Measurements from ENCODE around the gene RCAN1.
A peak's percentile ranks its signal among the peaks of the same experiment; 100 is the strongest.
"Not testable (repeated sequence)": the region's sequence is repeated elsewhere in the genome, so short reads cannot be mapped to it uniquely, and the experiment has no call there.

Gene RCAN1

DNA sequence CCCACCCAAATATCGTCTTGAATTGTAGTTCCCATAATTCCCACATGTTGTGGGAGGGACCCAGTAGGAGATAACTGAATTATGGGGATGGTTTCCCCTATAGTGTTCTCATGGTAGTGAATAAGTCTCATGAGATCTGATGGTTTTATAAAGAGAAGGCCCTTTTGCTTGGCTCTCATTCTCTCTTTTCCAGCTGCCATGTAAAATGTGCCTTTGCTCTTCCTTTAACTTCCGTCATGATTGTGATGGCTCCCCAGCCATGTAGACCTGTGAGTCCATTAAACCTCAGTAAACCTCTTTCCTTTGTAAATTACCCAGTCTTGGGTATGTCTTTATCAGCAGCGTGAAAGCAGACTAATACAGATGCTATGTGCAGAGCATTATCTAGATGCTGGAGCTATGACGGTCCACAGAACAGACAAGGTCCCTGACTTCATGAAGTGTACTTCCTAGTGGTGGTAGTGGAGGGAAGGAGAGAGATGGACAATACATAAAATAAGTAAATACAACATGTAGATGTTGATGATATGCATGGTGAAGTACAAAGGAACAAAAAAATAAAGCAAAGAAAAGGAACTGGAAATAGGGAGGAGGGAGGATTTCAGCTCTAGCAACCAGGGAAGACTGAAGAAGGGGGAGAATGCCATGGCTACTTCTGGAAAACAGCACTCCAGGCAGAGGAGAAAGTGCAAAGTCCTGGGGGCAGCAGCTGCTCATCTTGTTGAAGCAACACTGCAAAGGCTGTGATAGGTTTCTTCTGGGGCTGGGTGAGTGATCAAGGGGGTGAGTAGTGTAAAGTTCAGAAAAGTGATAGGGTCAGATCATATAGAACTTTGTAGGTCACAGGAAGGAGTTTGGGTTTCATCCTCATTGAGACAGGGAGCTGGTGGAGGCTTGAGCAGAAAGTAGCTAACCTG lies 6.8 kb upstream of the RCAN1 start:
- DNase-seq (ENCODE audit: low read depth in 1 of 2, low spot score in 1 of 2): no peak

DNA sequence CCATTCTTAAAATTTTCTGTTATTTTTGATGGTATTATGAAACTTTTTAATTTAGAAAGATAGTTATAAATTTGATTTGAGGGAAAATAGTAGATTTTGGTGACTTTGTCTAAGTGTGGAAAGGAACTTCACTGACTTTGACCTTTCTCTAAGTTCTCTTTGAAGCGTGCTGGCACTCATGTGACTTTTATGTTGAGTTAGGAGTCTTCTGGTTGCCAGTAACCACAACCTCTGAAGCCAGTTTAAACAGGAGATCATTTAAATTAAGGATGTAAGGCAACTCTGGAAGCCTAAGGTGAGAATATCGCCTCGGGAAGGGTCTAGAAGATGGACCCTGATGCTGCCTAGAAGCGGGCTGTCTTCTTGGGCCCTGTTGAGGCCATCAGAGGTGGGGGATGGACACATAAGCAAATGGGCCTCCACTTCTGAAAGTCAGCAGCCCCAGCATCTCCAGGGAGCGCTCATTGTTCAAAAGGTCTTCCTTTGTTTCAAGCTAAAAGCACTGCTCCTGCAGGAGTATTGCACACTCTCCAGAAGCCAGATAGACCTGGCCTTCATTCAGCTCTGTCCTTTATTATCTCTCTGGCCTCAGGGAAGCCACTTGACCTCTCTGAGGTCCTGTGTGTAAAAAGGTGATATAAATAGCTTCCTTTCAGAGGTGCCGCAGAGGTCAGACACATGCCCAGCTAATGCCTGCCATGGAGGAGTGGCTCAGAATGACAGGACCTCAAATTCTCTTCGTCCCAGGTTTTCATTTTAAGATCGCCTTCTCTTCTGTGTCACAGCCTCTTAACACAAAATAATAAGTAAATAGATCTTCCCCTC lies 5.1 kb upstream of the RCAN1 start:
- DNase-seq (ENCODE audit: low read depth in 1 of 2, low spot score in 1 of 2): no peak

DNA sequence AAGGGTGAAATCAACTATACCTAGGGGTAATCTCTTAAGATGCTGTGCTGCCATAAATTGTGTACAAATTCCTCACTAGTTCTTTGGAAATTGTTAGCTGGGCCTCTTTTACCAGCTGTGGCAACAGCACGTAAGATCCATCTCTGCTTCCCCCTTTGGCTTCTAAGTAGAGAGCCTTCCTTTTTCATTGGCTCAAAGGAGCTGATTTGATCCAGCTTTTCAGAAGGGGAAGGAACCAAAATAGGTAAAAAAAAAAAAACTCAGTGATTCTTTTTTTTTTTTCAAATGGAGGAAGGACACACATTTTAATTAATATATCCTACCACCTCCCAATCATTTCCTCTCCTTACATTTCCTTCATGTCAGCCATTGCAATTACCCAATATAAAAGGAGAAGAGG lies 4.0 kb upstream of the RCAN1 start:
- no peak for DNase-seq (ENCODE audit: low read depth in 1 of 2, low spot score in 1 of 2)

DNA sequence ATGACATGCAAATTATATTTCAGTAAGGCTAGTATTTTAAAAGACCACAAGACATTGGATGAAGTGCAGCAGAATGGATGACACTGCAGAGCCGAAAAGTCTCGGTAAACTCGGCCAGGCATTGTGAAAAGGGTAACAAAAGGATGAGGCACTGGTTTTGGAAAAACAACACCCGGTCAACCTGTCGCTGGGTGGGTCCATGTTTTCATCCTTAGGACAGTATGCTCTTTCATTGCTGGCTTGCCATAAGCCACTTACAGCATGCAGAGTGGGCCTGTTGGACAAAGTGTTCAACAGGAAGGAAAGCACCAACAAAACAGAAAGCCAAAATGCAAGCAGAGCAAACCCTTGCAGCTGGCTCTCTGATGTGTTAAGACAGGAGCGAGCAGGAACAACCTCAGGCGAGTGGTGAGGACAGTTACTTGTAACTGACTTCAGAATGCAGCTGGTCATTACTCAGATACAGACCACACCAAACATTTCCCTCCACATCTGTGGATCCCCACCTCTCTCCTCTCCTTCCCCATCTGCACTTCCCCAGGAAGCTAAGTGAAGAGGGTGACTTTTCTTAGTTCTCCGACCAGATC lies 2.9 kb upstream of the RCAN1 start:
- DNase-seq (ENCODE audit: low read depth in 1 of 2, low spot score in 1 of 2): no peak

DNA sequence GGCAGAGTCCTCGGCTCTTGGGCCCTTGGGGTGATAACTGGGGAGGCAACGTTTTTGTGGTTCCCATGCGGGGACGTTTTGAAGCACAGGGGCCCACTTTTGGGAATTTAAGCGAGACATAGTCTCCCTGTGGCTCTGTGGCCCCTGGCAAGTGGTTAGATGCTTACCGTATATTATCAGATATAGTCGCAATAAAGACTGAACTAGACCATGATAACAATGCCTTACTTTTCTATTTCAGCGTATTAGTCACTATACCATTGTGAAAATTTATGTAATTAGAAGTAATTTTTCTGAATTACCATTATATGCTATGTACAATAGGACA lies 538 bp upstream of the RCAN1 start:
- DNase-seq (ENCODE audit: low read depth in 1 of 2, low spot score in 1 of 2): no peak

DNA sequence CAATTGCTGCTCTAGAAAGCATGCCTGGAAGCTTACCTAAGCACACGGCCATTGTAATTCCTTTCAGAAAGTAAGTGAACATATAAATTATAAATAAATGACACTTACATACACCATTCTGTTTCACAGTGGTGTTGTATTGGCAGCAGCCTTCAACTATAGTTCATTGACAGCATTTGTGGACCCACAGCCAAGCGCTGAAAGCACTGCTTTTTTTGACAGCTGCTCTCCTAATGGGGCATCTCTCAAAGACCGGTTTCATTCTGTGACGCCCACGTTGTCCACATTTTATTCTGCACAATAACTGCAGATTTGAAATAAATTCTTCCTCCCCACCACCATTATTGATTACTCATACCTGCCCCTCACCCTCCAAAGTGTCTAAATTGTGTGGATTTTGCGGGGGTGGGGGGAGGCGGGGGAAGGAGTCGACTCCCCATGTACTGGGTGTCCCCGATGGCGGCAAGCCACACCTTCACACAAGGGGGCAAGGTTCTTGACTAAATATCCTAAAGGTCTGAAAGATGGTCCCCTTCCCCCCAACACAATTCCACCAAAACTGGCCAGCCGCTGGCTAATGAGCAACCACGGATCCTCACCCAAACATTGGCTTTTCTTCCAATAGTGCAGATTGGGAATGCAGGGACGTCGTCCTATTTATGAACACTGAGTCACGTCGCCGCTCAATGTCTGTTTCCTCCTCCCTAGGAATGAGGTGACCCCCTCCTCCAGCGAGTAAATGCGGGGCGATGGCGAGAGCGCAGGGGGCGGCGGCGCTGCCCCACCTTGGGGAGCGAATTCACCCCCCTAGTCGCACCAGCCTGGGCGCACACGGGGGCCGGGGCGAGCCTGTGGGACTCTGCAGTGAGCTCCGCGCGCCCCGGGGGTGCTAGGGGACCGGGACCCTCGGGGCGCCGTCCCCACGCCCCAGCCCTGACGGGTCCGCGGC lies 960 bp downstream of the RCAN1 start:
- DNase-seq (ENCODE audit: low read depth in 1 of 2, low spot score in 1 of 2): no peak

DNA sequence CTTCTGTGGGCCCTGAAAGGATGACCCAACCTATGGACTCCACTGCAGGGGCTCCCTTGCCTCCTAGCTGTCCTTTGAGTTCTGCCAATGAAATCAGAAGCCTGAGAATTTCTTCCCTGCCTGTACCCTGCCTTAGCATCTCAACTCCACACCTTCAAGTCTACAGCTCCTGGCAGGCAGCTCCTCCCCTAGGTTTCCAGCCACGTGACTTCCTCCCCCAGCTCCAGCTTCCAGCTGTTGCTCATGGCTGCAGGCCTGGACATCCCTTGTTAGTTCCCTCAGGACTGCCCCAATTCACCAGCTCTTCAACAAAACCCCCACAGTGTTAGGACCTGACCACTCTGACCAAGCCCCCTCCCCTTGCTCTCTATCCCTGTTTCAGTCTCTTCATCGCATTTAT lies 2.4 kb downstream of the RCAN1 start:
- DNase-seq (ENCODE audit: low read depth in 1 of 2, low spot score in 1 of 2): no peak

DNA sequence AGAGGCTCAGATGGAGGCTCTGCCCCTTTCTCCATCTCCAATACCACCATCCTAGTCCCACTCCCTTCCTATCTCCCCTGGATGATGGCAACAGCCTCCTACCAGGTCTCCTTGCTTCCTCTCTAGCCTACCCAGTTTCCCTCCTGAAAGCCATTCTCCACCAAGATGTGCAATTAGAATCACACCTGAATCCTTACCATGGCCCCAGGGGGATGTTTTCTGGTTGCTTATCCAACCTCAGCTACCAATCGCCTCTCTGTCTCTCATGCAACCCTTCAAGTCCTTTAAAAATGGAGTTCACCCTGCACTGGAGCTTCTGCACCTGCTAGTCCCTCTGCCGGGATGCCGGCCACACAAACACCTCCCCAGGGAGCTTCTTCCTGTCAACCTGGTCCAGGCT lies 2.9 kb downstream of the RCAN1 start:
- DNase-seq (ENCODE audit: low read depth in 1 of 2, low spot score in 1 of 2): no peak

DNA sequence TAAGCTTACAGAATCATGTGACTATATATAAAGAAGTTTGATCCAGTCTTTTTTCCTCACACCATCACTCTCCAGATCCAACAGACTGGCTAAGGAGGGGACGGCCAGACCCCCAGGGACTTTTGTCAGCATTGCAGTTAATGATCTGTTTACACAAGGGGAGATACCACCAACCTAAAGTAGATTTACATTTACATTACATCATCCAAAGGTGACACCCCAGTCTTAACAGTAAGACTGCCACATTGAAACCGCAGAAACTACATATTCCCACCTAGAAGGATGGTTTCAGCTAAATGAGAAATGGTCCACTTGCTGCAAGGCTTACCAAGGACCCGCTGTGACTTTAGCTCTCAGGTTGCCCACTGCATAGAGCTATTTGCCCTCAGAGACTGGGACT lies 3.4 kb downstream of the RCAN1 start:
- DNase-seq (ENCODE audit: low read depth in 1 of 2, low spot score in 1 of 2): no peak

DNA sequence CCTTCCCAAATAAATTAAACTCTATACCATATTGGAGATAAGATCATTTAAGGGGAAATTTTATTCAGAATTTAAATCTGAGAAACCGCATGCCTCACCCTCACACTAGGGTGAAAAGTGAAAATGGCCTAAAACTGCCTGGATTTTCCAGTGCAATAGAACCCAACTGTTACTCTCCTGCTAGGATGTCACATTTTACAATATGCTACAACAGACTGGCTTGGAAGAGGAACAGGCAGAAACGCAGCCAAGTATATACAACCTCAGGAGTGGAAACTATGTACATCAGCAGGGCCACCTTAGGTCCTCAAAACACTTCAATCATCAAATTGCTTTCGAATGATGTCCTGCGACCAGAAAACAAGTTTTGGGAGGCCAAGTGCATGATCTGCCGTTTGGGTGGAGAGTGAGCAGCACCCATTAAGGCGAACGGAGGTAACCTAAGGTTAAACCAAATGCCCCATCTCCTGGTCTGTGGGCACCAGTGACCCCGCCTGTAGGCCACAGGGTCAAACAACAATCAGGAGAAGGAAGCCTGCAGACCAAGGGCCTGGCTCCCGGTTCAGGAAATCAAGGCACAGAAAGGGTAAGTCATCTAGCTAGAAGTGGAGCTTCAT lies 4.9 kb downstream of the RCAN1 start:
- no peak for DNase-seq (ENCODE audit: low read depth in 1 of 2, low spot score in 1 of 2)

DNA sequence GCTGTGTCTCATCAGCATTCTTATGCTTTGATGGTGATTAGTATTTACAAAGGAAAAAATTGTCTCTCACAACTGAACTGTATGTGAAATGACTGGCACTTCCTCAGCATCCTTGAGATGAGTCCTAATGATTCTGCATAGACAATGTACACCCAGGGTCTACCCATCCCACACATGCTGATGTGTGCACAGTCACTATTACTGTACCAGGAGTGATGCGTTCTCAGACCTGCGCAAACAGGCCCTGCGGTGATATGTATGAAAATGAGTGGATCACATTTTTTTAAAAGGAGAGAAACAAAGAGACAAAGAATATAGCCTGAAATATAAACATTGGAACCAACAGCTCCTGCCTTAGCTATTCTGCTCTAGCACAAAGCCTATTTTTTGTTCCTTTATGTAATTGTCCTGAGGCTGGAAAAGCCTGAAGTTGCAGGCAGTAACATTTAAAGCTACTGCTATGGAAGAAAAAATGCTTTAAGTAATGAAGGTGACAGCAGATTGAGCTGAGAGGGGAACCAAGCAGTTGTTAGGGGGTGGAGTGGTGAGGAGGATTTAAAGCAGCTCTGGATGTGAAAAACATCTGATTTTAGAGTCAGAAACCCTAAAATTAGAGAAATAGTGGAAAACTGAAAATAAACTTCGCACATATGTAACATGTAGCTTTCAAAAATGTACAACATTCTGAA lies 5.5 kb downstream of the RCAN1 start:
- no peak for DNase-seq (ENCODE audit: low read depth in 1 of 2, low spot score in 1 of 2)

DNA sequence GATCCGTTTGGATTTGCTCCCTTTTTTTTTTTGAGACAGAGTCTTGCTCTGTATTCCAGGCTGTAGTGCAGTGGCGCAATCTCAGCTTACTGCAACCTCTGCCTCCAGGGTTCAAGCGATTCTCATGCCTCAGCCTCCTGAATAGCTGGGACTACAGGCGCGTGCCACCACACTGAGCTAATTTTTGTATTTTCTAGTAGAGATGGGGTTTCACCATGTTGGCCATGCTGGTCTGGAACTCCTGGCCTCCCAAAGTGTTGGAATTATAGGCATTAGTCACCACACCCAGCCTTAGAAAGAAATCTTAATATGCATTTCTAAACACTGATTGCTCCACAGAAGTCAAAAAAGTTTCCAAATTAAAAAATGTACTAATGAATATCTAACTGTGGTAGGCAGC lies 7.5 kb downstream of the RCAN1 start:
- not testable (repeated sequence) for DNase-seq (ENCODE audit: low read depth in 1 of 2, low spot score in 1 of 2)

DNA sequence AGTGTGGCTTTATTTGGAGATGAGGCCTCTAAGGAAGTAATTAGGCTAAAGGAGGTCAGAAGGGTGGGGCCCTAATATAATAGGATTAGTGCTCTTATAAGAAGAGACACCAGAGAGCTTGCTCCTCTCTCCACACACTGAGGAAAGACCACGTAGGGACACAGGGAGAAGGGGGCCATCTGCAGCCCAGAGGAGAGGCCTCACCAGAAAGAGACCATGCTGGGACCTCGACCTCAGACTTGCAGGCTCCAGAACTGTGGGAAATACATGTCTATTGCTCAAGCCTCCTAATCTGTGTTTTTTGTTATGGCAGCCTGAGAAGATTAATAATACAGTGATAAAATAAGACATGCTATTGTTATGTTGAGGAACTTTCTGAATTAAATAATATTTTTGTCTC lies 8.3 kb downstream of the RCAN1 start:
- no peak for DNase-seq (ENCODE audit: low read depth in 1 of 2, low spot score in 1 of 2)

DNA sequence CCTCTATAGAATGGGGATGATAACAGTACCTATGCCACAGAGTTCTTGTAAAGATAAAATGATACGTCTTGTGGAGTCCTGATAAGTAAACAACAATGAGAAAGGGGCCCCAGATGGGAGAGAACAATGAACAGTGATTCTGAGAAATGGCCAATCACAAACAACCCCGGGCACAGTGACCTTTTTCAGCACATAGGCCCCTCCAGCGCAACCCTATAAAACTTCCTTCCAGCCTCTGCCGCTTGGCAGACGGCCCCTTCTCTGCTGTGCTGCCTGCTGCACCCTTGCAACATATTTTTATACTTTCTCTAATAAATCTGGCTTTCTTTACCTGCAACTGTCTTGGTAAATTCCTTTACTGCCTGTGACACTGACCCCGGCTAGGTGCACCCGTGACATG lies 8.9 kb downstream of the RCAN1 start:
- no peak for DNase-seq (ENCODE audit: low read depth in 1 of 2, low spot score in 1 of 2)

DNA sequence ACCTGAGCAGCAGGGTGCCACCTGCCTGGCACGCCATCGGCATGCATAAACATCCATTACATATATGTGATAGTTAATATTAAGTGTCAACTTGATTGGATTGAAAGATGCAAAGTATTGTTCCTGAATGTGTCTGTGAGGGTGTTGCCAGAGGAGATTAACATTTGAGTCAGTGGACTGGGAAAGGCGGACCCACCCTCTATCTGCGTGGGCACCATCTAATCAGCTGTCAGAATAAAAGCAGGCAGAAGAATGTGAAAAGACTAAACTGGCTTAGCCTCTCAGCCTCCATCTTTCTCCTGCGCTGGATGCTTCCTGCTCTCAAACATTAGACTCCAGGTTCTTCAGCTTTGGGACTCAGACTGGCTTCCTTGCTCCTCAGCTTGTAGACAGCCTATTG lies 10.0 kb downstream of the RCAN1 start:
- not testable (repeated sequence) for DNase-seq (ENCODE audit: low read depth in 1 of 2, low spot score in 1 of 2)

DNA sequence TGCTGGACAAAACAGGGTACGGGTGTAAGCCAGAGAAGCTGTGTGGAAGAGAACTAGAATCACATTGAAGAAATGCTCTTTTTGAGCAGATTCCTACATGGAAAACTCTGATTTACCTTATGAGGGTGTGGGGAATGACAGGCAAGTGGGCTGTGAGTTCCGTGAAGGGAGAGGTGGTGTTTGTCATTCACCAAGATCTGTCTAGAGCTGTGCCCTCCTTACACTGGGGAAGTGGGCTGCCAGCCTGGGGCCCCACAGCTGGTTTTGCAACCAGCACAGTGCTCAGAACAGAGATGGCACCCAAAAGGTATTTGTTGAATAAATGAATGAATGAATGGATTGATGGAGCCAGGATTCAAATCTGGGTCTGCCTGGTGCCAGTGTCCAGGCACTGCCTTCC lies 10.4 kb downstream of the RCAN1 start:
- DNase-seq (ENCODE audit: low read depth in 1 of 2, low spot score in 1 of 2): no peak

DNA sequence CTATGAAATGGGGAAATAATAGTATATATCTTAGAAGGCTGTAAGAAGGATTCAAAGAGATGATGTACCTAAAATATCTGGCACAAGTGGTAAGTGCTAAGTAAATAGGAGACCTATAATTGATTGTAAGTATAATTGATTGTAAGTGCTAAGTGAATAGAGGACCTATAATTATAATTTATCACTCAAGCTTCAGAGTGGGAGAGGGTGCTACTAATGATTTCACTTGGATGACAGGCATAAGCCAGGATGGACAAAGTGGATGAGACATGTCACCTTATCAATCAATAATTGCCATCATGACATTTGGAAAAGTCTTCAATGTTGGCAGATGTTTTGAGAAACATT lies 11.2 kb downstream of the RCAN1 start:
- no peak for DNase-seq (ENCODE audit: low read depth in 1 of 2, low spot score in 1 of 2)

DNA sequence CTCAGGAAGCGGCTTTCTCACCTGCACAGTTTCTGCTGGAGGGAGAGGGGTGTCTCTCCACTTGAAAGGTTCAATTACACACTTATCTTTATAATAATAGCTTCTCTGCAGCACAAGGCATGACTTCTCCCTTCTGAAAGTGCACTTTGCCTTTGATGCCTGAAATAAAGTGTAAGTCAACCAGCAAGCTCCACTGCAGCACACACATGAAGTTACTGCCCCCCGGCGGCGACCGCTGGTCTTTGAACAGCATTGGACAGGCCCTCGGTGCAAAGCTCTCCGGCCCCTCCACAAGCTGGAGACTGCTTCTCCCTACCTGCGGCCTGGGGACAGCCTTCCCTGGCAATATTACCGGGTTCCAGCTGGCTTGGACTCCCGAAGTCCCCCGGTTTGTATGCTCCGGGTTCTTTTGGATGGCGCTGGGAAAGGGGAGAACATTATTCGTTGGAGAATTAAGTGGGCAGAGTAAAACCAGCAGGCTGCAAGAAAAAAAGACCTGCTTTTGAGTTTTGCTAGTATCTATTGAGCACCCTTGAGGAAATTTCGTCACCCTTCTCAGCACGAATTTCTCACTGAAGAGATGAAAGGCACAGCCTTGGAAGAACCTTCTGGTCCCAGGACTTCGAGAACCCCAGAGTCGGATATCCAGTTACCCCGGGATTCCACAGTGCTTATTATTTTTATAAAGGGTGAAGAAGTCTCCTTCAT lies 11.8 kb downstream of the RCAN1 start:
- peak in 1 of 2 donors; percentile 19 for DNase-seq (ENCODE audit: low read depth in 1 of 2, low spot score in 1 of 2)

DNA sequence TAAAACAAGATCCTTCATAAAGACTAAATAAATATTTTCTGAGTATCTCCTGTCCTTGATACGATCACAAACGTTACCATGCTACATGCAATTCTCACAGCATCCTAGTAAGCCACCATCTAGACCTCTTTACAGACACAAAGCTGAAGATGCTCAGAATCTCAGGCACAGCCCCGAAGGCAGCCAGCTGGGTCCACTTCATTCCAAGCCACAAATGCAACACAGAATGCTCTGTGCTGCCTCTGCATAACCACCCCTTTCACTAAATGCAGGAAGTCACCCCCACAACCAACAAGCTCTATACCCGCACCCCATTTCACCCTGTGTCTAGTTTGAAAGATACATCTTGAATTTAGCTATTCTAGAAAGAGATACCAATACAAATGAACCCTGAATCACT lies 12.9 kb downstream of the RCAN1 start:
- DNase-seq (ENCODE audit: low read depth in 1 of 2, low spot score in 1 of 2): no peak

All from activated T-helper 1 cell treated with anti-CD3 and anti-CD28 coated beads, Interleukin-2, amount 50 U/mL, for 16 hours (primary cell).